ENCODE results near the gene TM9SF2. TPM values are rescaled to one million over a fixed set of nuclear protein-coding genes. Genes with fewer than 3 reads are reported as not detected.

TM9SF2 gene
- total and polyA plus RNA-seq, 9 of the 15 experiments (the other 6 are each of a cell fraction or from before 2014, with no cell fraction given): 23.3 to 83.2 (median 55.1) TPM

DNA sequence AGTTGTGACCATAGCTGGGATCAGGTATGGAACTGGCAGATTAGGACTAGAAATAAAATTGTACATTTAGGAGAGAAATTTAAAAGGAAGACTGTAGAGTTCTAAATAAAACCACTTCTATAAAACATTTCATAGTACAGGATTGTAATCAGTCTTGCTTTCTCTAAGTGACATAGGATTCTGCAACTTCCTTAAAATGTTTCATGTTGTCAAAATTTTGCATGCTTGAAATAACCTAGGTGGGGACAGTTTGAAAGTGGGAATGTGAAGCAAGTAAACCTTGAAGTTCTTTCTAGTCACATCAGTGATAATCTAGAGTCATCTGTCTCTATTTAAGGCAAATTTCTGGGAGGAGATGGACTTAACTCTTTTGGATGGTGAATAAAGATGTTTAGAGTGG, 6.7 kb downstream of the TM9SF2 start:
- Histone ChIP-seq H3K27me3 (ENCODE audit: control insufficient read depth in 2 of 2, insufficient read depth in 2 of 2, low read length in 2 of 2) (no peaks in the 10 kb centered on the region), H3K36me3 (ENCODE audit: control insufficient read depth, insufficient read depth, low read length) (peaks cover 46% of the 10 kb centered on the region; the same call in 2 of the 3 replicates), H3K79me2 (ENCODE audit: control insufficient read depth, insufficient read depth, low read length) (peaks cover 99% of the 10 kb centered on the region), H3K27ac (ENCODE audit: extremely low read depth, low read depth, low read length) (no peak overlapping the region), H3K4me3 (no peak overlapping the region), H2AFZ (ENCODE audit: low read depth, low read length) (no peak overlapping the region), H3K9me3 (replicated peaks; ENCODE audit: control insufficient read depth, insufficient read depth, low read depth, low read length) (peaks cover 10% of the 10 kb centered on the region), H3K4me2 (ENCODE audit: insufficient read depth, low read length) (no peak overlapping the region), H4K20me1 (replicated peaks; ENCODE audit: control insufficient read depth, insufficient read depth, low read length) (no peaks in the 10 kb centered on the region; the same call in 1 of the 2 replicates), H3K9me1 (ENCODE audit: control insufficient read depth, insufficient read depth, low read length) (no peaks in the 10 kb centered on the region), H3K4me1 (replicated peaks in 1 of 2; ENCODE audit: control insufficient read depth in 2 of 2, insufficient read depth in 2 of 2, low read length in 2 of 2) (peaks cover 4 to 5% of the 10 kb centered on the region in 2 experiments; a peak in 3 of 5 replicates), H3K9ac (ENCODE audit: insufficient read depth in 1 of 2, low read depth in 2 of 2, low read length in 2 of 2) (no peak overlapping the region)
- intact Hi-C loops (cut with micrococcal nuclease) (no loop called here), in situ Hi-C loops (cut with MboI) (no loop called here)
- POLR2A ChIA-PET: interaction anchor here (1.1 kb wide), 1 partner anchor 9 kb away, joined by 3 read pairs; no protein-coding TSS in a partner anchor
- DNase-seq (ENCODE audit: extremely low read depth in 1 of 4, low spot score in 3 of 4): no peak
- no peak for FAIRE-seq
- no TSS peak for BruUV-seq (replicated peaks)
- CTCF ChIA-PET (ENCODE audit: low intra/inter-chr PET ratio): no interaction called here
- no peak for ATAC-seq
- TF ChIP-seq SMARCA4 (IDR thresholded peaks at IDR 0.05): no peak
- no peak for TF ChIP-seq PTRF (tag; IDR thresholded peaks at IDR 0.05)
- TF ChIP-seq HSF4 (CRISPR knock-in tag; IDR thresholded peaks at IDR 0.05; ENCODE audit: borderline replicate concordance): no peak
- TF ChIP-seq, protein P1, sequence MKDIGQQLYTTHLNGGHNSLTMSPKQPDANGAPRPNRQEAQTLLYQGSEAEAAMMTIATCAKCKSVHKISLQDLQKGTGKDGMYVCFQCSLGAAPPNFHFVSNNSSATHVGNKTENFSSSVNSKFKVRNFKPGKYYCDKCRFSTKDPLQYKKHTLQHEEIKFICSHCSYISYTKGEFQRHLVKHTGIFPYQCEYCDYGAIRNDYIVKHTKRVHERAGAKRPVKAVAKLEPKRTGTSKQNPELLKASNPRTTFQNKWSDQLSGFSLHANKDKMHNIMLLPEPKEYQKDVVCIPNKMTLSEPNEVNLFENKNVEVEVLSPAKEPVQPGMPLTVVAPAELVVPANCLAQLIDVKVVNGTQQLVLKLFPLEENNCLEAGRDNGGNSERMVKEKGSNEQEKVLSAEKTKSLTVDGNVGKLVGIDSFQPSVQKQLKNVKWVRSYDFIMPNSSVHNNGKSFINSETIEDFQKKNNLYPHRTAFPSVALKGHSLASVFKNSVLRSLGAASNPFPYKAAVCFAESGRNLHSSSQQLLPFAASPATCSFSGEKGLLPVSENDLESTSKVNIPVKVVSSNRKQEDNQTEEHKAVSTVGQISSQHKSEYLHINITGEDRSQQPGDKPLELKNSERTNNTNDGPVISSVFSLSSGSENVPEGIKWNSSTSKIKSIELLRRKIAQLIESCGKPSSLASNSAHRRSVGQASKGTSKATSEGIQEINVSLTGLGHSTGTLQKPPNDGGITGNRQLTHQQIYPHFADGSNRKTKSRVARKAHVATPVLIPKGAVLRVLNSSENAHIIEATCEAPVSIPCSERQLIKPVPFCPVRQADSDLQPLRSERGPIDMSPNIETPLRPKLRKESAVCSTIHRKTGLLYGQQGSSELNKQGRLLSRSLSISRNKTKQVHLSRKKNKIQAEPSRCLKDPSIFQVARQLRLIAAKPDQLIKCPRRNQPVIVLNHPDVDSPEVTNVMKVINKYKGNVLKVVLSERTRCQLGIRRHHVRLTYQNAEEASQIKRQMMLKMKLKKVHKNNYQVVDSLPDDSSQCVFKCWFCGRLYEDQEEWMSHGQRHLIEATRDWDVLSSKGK (CRISPR knock-in tag; IDR thresholded peaks at IDR 0.05): no peak
- no peak for TF ChIP-seq ZKSCAN3 (CRISPR knock-in tag; IDR thresholded peaks at IDR 0.05)
- TF ChIP-seq DNMT1 (IDR thresholded peaks at IDR 0.05): no peak
- TF ChIP-seq TSC22D4 (tag; IDR thresholded peaks at IDR 0.05): no peak
- no peak for TF ChIP-seq CHD2 (IDR thresholded peaks at IDR 0.05; ENCODE audit: low read depth, low read length)
- TF ChIP-seq, protein P2, sequence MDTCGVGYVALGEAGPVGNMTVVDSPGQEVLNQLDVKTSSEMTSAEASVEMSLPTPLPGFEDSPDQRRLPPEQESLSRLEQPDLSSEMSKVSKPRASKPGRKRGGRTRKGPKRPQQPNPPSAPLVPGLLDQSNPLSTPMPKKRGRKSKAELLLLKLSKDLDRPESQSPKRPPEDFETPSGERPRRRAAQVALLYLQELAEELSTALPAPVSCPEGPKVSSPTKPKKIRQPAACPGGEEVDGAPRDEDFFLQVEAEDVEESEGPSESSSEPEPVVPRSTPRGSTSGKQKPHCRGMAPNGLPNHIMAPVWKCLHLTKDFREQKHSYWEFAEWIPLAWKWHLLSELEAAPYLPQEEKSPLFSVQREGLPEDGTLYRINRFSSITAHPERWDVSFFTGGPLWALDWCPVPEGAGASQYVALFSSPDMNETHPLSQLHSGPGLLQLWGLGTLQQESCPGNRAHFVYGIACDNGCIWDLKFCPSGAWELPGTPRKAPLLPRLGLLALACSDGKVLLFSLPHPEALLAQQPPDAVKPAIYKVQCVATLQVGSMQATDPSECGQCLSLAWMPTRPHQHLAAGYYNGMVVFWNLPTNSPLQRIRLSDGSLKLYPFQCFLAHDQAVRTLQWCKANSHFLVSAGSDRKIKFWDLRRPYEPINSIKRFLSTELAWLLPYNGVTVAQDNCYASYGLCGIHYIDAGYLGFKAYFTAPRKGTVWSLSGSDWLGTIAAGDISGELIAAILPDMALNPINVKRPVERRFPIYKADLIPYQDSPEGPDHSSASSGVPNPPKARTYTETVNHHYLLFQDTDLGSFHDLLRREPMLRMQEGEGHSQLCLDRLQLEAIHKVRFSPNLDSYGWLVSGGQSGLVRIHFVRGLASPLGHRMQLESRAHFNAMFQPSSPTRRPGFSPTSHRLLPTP (IDR thresholded peaks at IDR 0.05; ENCODE audit: borderline replicate concordance, extremely low read depth, insufficient read length): no peak
- no peak for TF ChIP-seq CREB1 (IDR thresholded peaks at IDR 0.05)
- TF ChIP-seq CREB1 (CRISPR knock-in tag; IDR thresholded peaks at IDR 0.05): no peak
- no peak for TF ChIP-seq DDX20 (tag; IDR thresholded peaks at IDR 0.05; ENCODE audit: low read depth)
